ENCODE measurements around the gene MRNIP.

- no peak for TF ChIP-seq GATA2 (IDR thresholded peaks at IDR 0.05; ENCODE audit: low read depth, low read length)
- no peak for TF ChIP-seq GATA3 (IDR thresholded peaks at IDR 0.05; ENCODE audit: low read depth, low read length)
These were observed 26.4 kb downstream of the MRNIP start for GRCh38 chr5:179832039-179832745.
